Measurements from ENCODE around the gene ANKMY1.

The ANKMY1 gene, protein sequence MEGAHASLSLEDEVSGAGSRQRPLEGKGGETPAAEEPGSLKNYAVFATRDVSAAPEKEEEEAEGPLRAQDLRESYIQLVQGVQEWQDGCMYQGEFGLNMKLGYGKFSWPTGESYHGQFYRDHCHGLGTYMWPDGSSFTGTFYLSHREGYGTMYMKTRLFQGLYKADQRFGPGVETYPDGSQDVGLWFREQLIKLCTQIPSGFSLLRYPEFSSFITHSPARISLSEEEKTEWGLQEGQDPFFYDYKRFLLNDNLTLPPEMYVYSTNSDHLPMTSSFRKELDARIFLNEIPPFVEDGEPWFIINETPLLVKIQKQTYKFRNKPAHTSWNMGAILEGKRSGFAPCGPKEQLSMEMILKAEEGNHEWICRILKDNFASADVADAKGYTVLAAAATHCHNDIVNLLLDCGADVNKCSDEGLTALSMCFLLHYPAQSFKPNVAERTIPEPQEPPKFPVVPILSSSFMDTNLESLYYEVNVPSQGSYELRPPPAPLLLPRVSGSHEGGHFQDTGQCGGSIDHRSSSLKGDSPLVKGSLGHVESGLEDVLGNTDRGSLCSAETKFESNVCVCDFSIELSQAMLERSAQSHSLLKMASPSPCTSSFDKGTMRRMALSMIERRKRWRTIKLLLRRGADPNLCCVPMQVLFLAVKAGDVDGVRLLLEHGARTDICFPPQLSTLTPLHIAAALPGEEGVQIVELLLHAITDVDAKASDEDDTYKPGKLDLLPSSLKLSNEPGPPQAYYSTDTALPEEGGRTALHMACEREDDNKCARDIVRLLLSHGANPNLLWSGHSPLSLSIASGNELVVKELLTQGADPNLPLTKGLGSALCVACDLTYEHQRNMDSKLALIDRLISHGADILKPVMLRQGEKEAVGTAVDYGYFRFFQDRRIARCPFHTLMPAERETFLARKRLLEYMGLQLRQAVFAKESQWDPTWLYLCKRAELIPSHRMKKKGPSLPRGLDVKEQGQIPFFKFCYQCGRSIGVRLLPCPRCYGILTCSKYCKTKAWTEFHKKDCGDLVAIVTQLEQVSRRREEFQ

DNA sequence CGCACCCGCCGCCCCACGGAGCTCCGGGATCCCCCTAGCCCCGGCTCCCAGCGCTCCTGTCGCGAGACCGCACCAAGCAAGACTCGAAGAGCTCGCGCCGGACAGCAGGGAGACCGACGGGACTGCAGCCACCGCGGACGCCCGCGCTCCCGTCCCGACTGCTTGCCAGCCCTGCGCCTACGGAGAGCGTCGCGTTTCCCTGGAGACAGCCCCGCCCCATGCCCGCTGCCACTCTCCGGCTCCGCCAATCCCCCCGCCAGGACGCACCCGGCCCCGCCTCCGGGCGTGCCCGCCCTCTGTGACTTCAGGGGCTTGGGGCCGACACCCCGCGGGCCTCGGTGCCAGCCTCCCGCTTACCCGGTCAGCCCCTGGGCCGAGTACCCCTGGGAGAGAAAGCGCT is at the start of gene ANKMY1:
Gene ANKMY1, minus strand, starts transcription at position 181 of the 400 bp plus-strand sequence. CDS start 653 bp downstream, outside the sequence.
- DNase-seq = no peak

DNA sequence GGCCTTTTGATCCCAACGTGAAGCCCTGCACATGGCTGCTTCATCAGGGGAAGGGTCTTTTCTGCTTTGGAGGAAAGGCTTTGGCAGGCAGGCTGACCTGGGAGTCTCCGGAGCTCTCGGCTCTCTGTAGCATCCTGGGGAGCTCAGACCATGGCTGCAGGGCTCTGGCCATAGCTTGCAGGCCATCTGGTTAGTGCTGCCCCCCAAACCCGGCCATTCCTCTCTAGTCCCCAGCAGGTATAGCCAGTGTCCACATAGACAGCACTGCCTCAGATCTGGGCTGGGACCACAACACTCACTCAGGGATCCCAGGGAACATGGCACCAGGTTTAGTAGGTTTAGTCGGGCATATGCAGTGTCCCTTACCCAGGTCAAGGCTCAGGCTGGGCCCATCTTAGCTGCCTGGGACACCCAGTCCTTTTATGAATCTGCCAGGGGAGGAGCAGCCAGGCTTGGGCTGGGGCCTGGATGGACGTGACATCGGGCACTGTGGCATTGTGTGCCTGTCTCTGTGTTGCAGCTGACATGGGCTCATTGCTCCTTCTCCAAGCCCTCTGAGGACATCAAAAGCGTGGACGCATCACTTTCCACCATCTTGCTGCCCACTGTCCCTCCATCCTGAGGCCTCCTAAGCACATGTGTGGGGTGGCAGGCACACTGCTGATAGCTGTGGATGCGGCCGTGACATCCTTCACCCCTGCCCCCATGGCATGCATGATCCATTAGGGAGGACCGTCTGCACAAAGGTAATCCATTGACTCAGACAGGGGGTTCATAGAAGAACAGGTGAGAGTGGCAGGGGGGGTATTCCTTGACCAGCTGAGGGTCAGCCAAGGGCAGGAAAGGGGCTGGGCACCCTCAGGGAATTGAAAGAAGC is 48.3 kb upstream of the ANKMY1 start:
- DNase-seq = no peak

DNA sequence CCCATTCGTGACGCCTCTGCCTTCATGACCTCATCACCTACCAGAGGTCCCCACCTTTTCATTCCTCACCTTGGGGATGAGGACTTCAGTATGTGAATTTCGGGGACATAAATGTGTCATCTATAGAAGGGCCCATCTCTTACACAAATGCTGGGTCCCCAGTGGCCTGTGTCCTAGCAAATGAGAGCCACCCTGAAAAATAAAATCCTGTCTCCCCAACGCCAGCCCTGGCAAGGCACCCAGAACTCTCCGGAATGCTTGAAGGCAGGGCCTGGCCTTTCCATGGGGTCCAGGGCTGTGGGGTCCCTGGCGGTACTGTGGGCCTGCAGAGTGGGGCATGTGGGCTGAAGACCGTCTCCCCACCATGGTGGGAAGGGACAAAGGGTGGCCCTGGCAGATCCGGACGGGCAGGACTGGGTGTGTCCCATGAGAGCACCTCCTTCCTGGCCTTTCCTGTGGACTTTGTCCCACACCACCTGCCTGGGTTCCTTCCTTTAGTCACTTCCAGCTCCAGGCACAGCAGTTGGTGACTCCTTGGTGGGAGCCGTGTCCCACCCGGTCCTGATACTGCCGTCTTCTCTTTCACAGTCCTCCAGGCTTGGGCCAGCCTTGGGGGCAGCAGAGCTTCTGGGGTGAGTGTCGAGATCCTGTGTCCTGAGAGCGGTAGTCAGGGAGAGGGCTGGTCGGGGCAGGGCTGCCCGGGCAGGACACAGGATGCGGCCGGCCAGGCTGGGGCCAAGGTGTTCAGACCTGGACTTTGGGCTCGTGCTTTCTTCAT is 47.3 kb upstream of the ANKMY1 start:
- no peak for DNase-seq

DNA sequence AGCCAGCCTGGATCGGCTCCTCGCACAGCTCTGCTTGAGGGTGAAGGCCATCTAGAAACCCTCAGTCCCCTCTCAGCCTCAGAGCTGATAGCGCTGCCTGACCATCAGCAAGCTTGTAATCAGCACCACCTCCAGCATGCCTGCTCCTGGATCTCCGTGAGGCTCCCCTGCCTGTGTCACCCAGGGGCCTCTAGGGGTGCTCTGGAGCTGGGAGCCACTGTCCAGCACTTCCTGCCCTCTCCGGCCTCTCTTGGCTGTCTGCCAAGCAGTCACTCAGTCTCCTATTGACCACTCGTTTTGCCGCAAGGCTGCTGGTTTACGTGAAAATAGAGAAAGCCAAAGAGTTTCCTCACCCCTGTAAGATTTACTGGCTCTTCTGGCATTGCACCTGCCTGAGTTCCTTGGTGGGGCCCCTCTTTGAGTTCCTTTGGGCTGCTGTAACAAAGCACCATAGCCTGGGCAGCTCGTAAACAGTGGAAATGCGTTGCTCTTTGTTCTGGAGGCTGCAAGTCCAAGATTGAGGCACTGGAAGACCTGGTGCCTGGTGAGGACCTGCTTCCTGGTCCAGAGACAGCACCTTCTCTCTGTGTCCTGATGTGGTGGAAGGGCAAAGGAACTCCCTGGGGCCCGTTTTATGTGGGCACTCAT is 46.6 kb upstream of the ANKMY1 start:
- DNase-seq = no peak

DNA sequence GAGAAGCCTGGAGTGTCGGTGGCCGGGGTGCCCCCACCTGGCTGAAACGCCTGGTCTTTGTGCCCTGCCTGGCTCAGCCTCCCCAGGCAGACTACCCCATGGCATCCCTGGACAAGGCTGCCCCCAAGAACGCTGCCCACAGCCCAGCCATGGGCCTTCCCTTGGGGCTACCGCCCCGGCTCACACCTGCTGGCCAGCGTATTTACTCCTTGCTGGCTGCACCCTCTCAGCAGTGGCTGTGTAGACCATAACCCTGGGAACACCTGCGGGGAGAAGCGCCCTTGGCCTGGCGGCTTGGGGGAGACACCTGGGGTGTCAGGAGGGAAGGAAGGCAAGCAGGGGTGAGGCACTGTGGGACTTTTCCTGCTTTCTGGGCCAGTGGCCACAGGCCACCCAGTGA is 46.1 kb upstream of the ANKMY1 start:
- no peak for DNase-seq

DNA sequence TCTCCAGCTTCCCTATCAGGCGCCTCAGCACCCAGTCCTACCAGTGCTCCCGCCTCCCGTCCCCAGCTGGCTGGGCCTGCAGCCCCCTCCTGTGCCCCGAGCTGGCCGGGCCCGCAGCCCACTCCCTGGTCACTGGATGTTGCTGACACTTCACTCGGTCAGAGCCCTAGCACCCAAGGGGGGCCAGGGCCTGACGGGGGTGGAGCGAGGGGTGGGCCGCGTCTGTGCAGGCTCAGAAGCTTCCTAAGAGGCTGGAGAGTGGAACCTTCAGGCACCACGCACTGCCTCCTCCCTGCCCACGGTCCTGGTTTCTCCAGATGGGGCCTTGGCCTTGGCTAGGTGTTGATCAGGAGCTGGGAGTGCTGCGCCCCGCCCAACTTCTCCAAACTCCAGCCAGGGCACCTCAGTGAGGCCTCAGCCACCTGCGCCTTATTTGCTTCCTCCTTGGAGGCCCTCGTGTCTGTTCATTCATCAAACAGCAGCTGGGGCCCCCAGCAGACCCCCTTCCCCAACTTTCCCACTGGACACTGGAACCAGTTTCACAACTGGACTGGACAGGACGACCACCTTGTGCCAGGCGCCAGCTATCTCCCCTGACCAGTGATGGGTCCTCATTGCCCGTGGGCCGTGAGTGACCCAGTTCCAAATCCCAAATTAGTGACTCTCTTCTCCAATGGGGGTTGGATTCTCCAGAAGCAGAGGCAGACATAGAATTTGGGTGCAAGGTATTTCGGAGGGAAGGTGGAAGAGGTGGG is 45.5 kb upstream of the ANKMY1 start:
- DNase-seq = no peak

DNA sequence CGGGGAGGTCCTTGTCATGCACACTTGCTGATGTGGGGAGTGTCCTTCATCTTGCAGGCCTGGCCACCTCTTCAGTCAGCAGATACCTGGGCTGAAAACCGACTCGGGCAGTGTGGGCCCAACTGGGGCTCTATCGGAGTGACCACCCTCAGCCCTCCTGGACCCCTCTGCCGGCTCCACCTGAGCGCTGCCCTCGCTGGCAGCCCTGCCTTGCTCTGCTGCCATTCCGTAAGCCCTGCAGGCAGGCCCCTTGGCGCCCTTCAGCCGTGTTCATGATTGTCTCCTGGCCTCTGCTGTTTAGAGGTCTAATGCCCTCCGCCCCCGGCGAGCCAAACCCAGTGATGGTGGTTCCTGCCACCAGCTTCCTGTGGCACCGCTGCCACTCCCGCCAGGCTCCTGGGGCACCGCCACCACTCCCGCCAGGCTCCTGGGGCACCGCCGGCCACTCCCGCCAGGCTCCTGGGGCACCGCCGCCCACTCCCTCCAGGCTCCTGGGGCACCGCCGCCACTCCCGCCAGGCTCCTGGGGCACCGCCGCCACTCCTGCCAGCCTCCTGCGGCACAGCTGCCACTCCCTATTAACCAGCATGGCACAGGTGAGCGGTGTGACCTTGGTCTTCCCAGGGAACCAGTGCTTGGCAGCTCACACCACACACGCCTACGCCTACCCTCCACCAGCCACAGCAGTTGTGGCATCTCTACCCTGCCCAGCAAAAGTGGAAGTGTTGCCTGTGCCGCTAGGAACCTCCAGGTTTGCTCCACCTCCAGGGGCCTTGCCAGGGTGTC is 44.7 kb upstream of the ANKMY1 start:
- DNase-seq = no peak

DNA sequence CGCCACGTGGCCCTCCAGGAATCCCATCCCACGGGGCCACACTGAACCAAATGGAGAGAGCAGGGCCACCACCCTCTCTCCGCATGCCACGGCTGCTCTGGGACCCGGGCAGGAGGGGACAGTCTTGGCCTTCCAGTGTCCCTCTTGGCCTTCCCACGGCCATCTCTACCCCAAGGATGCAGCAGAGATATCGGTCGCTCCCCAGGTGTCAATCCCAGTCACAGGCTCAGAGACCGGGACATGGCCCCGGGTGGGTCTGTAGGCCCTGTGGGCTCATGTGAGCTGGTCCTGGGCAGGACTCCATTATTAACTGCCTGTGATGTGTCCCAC is 44.0 kb upstream of the ANKMY1 start:
- DNase-seq = no peak

DNA sequence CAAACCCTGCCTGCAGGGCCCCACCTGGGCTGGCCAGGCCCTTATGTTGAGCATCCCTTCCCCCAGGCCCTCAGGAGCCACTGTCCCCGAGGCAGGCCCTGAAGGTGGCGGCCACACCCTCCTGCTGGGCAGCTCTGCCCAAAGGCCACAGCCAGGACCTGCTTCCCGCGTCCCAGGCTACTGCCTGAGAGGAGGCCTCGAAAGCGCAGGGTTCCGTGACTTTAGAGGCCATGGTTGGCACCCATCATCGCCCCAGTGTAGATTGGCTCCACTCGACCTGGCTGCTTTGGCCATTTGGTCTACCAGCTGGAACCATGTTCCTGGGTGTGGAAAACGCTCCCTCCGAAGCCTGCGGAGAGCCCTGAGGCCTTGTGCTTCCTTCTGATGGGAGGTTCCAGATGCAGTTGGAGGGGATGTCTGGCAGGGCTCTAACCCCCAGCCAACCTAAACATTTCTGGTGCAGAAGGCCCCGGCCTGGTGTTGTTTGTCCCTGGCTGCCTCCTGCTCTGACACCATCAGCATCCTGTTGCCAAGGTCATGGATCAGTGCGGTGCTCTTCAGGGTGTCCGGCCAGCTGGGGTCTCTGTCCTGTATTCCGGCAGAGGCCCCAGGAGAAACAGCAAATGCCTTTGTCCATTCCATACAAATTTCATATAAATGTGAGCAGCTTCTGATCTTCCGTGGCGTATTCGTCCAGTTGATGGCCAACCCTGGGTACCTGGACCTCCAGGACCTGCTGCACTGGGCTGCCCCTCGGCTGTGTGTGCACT is 43.5 kb upstream of the ANKMY1 start:
- no peak for DNase-seq

DNA sequence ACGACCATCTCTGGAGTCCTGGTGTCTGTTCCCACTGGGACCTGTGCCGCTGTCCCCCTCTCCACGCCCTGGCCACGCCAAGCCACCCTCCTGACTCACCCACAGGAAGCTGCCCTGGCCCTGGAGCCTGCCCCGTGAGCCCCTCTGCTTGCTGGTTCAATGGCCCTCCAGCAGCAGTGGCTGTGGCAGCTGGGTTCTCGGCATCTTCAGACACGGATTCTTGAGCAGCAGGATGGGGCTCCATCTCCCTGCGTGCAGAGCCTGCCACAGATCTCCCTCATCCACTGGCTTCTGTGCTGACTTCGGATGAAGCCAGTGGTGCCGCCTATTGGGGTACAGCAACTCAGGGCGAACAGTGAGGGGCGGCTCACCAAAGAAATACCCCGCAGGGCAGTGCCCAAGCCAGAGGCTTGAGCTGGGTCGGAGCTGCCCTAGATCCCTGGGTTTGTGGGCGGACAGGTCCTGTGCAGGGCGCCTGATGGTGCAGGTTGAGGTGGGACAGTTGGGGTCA is 42.7 kb upstream of the ANKMY1 start:
- DNase-seq = no peak

DNA sequence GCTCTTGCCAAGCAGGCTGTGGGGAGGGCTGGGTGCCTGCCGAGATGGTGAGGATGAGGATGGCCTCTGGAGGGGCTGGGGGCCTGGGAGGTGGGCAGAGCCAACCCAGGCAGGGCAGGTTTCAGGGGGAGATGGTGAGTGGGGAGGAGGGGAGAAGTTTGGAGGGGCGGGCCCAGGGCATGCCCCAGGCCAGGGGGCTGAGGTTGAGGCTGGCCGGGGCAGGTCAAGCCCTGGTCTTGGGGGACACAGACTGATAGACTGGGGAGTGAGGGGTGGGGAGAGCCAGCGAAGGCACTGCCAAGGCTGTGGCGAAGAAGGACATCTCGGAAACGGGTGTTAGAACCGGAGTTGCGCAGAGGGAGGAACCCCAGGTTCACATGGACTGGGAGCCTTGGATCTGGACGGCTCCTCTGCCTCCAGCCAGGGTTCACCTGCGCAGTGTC is 41.4 kb upstream of the ANKMY1 start:
- no peak for DNase-seq

DNA sequence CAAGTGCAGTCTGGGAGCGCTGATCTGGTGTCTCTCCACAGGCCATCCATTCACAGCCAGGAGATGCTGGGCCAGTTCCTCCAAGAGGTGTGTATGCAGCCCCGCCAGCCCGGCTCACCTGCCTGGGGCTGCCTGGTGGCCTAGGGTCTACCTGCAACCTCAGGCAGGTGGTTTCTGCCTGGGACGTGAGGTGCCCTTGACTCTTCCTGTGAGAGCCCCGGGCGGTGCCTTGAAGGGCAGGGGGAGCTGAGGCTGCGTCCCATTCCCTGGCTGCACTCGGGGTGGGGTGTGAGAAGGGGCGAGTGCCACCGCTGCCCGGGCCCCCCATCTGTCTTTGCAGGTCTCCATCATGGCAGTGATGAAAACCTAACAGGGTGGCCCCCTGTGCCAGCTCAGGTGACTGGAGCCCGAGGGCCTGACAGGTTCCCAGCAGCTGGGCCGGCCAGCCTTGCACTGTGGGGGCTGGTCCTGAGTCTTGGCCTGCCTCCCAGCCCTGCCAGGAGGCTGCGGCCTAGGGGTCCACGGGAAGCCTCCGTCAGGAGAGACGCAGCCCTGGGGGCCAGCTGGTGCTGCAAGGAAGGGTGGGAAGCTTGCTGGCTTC is 40.6 kb upstream of the ANKMY1 start:
- DNase-seq = no peak

DNA sequence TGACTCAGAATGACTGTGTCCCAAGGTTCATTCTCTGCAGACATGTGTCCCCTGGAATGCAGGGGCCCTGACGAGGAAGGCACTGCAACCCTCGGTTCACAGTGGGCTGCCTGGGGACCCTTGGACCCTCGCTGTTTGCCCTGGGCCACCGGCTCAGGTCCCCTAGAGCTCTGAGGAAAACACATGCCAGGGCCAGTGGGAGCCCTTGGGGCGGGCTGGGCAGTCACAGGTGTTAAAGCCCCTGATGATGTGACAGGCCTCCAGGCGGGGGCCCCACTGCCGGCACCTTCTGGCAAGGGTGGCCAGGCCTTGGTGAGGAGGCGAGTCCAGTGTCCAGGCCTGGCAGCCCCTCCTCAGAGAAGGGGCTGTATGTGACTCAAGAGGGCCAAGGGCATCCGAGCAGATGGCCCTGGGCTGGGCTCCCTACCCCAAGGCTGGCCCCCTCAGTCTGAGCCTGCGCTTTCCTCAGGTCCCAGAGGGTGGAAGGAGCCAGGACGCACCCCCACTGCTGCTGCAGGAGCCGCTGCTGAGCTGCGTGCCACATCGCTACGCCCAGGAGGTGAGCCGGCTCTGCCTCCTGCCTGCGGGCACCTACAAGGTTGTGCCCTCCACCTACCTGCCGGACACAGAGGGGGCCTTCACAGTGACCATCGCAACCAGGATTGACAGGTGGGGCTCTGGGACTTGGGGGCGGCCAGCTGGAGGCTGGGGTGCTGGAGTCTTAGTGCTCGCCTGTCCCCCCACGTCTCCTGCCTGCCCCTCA is 39.8 kb upstream of the ANKMY1 start:
- DNase-seq = no peak

DNA sequence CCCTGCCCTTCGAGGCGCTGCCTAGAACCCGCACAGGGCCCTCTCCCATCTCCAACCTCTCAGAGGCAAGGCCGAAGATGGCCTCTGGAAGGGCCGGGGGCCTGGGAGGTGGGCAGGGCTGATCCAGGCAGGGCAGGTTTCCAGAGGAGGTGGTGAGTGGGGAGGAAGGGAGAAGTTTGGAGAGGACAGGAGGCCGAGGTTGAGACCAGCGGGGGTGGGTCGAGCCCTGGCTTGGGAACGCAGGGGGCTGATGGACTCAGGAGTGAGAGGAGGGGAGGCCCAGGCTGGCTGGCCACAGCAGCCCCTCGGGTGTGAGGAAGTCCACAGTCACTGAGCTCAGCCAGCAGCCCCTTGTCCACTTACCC is 39.2 kb upstream of the ANKMY1 start:
- DNase-seq = no peak

DNA sequence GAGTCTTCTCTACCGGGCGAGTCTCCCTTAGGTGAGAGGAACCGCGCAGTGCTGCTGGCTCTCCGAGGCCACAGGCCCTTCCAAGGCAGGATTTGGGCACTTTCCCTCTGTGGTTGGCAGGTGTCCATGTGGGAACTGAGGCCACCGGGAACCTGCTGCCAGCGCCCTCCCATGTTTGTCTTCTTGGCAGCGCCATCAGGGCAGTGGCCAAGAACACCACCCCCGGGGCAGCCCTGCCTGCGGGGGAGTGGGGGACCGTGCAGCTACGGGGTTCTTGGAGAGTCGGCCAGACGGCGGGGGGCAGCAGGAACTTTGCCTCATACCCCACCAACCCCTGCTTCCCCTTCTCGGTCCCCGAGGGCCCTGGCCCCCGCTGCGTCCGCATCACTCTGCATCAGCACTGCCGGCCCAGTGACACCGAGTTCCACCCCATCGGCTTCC is 38.7 kb upstream of the ANKMY1 start:
- no peak for DNase-seq

DNA sequence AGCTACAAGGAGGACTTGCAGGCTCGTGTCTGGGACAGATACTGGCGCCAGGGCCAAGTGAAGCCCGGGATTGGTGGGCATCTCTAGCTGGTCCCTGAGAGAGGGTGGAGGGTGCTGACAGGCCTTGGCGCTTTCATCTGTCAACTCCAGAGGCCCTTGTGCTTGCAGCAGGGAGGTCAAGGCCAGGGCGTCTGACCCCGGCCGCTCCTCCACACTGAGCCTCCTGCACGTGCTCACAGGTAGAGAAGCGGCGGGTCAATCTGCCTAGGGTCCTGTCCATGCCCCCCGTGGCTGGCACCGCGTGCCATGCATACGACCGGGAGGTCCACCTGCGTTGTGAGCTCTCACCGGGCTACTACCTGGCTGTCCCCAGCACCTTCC is 38.3 kb upstream of the ANKMY1 start:
- DNase-seq = no peak

DNA sequence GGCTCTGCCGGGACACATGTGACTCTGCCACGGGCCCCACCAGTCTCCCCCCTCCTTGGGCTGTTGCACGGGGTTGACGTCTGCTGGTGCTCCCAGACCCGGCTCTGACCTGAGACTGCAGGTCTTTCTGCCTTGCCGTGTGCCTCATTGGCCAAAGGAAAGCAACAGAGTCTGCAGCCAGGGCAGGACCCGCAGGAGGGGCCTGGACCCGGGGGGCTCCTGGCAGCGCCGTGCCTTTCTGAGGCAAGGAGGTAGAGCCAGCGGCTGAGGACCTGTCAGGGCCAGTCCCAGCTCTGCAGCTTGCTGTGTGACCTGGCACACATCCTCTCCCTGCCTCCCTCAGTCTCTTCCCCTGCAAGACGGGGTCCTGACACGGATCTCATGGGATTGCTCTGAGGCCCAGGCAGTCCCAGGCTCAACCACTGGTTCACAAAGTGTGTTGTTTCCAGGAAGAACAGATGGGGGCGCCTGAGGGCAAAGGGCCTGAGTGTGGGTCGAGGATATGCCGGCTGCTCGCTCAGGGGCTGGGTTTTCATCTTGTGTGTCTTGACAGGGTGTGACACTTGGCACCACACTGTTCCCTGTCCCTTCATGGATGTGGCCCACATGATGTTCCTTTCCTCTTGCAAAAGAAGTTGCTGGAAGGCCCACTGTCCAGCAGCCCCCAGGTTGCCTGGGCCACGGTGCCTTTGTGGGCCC is 37.7 kb upstream of the ANKMY1 start:
- DNase-seq = no peak

Measured in RPMI8226 (cell line).